HG02840 (cell line): ENCODE results near the gene GRWD1.

Experiments
- ATAC-seq: cut with Tn5 transposase; IDR thresholded peaks from one replicate; pipeline ENCODE4 v1.9.1; 2021; ENCODE audit warnings: mild to moderate bottlenecking, moderate library complexity, moderate number of reproducible peaks; ENCODE audit not compliant: unreplicated experiment, low FRiP score

GRWD1 gene

DNA sequence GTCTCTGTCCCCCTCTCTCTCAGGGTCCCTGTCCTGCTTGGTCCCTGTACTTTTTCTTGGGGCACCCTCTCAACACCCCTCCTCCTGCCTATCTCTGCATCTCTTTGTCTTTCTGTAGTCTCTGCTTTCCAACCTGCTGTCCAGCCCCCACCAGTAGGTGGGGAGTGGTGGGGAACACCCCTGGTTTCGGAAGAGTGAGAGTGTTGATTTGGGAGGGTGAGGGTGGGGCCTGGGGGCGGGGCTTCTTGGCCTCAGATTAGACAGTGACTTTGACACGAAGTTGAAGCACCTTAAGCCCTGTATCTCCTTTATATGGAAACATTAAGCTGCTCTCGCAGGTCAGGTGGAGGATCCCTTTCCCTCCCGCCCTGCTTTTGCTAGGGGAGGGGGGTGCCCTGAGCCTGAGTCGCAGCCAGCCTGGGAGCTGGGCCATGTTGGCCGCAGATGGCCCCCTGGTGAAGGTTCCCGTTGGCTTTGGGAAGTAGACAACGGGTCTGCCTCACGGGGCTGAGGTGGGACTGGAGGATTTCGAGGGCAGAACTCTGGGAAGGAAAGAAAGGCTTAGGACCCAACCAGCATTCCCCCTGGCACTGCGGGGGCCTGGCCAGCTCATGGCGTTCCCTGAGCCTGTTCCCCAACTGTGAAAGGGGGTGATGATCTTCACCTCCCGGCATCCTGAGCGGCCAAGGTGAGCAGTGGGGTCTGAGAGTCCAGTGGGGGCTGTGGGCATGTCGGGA lies 9.6 kb downstream of the GRWD1 start, which contains the start of gene KCNJ14:
KCNJ14 (plus strand) TSS at position 404 of the 737 bp plus-strand sequence. CDS start 6,151 bp downstream, outside the sequence.
- no peak for ATAC-seq

DNA sequence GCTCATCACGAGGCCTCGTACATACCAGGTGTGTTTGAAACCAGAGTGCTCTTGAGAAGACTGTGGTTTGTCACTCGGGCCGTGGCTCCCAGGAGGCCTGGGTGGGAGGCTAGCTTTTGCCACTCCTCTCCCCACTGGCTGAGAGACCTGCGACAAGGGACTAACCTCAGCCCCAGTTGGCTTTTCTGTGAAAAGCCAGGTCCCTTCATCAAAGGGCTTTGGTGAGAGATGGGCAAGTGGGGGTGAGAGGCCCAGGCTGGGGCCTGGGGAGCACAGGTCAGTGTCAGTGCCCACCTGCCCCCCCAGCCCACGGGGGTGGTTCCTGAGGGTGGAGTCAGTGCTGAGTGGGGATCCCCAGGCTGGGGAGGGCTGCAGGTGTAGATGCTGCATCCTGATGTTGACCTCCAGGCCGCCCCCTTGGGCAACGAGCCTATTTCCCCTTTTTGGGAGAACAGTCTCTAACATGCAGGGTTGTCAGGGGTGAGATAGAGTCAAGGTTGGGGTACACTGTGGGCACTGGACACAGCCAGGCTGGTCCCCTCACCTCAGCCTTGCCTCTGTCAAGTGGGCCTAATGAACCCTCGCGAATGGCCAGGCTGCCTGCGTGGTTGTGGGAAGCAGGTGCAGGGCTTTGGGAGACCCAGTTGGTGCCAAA lies 10.3 kb downstream of the GRWD1 start:
- ATAC-seq, result no peak

DNA sequence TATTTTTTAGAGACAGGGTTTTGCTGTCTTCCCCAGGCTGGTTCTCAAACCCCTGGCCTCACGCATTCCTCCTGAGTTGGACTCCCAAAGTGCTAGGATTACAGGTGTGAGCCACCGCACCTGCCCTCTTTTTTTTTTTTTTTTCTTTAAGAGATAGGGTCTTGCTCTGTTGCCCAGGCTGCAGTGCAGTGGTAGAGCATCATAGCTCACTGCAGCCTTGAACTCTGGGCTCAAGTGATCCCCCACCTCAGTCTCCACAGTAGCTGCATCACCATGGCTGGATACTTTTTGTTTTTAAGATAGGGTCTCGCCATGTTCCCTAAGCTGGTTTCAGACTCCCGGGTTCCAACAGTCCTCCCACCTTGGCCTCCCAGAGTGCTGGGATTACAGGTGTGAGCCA lies 11.1 kb downstream of the GRWD1 start:
- no peak for ATAC-seq

DNA sequence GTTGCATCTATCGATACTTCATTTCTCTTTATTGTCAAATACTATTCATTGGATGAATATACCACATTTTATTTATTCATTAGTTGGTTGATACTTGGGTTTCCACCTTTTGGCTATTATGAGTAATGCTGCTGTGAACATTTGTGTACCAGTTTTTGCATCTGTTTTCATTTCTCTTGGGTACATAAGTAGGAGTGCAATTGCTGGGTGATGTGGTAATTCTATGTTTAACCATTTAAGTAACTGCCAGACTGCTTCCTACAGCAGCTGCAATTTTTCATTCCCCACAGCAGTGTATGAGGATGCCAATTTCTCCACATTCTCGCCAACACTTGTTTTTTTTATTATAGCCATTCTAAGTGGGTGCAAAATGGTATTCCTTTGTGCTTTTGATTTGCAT lies 12.2 kb downstream of the GRWD1 start:
- no peak for ATAC-seq

DNA sequence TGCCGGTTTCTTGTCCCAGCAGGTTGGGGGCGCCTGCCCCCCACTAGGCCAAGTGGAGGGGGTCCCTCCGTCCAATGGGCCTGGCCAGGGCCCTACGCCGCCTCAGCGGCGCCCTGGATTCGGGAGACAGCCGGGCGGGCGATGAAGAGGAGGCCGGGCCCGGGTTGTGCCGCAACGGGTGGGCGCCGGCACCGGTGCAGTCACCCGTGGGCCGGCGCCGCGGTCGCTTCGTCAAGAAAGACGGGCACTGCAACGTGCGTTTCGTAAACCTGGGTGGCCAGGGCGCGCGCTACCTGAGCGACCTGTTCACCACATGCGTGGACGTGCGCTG lies 15.8 kb downstream of the GRWD1 start:
- ATAC-seq, result no peak

DNA sequence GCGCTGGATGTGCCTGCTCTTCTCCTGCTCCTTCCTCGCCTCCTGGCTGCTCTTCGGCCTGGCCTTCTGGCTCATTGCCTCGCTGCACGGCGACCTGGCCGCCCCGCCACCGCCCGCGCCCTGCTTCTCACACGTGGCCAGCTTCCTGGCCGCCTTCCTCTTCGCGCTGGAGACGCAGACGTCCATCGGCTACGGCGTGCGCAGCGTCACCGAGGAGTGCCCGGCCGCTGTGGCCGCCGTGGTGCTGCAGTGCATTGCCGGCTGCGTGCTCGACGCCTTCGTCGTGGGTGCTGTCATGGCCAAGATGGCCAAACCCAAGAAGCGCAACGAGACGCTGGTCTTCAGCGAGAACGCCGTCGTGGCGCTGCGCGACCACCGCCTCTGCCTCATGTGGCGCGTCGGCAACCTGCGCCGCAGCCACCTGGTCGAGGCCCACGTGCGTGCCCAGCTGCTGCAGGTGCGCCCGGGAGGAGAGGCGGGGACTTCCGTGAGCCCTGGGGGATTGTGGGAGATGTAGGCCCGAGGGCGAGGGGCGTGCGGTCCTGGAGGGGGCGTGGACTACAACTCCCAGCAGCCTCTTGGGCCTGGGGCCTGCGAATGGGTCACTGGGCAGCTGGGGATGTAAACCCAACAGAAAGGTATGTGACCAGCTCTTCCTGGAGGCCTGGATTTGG lies 16.3 kb downstream of the GRWD1 start:
- no peak for ATAC-seq

DNA sequence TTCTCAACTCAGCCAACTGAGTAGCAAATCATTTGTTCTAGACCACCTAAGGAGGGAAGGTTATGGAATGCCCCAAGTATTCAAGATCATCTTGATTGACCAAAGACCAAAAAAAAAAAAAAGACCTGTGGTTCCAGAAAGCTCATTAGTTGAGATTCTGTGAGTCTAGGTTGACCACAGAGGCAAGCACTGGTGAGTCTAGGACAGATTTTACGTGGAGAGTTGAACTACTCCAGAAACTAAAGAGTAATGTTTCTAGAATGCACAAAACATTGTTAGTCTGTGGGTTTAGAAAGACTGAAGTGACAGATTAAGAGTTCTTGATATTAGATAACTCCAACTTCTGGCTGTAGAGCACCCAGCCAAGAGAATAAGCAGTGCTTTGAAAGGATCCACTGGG lies 19.4 kb downstream of the GRWD1 start:
- no peak for ATAC-seq

DNA sequence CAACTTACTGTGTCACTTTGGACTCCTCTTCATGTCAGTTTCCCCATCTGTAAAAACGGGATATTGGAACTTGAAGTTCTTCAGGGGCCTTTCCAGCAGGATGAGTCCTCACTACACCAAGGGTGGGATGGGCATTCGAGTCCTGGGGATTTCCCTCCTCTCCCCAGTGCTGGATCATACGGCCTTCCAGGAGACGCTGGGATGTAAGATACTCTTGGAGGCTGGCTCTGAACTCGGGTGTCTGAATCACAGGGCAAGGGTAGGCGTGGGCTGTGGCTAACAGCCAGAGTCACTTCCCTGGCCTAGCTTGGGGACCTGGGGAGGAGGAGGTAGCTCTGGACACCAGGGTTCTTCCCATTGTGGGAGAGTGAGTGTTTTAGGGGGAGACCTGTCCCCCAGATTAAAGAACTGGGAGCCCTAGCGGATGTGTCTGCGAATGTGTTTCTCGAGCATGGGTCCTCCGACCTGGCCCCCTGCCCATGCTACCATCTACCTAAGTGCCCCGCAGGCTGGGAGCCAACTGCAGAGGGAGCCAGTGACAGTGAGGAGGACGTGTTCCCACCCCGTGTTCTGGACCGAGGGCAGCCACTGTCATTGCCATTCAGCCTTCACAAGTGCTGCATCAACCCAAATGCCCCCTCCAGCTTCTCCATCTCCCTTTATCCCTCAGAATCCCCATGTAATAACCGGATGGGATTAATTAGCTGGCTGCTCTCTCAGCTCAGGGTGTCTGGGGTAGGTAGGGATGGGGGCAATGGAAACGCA lies 21.0 kb downstream of the GRWD1 start:
- no peak for ATAC-seq

DNA sequence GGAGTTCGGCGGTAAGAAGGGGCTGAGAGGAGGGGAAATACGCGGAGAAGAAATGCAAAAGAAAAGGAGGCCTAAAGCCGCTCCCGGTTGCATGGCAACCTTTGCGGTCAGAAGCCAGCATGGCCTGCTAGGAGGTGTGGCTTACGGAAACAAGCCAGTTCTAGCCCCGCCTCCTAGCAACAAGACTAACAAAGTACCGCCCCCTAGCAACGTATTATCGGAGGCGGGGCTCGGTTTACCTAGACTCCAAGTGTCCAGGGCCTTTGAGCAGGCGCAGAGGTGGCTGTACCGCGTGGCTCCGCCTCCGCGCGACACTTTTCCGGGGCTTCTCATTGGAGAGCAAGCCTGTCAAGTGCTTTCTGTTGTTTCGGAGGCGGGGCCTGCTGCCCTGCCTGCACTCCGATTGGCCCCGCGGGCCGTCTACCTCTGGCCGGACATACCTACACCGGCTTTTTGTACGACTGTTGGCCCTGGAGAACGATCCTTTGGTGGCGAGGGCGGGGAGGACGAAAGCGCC lies 23.0 kb downstream of the GRWD1 start:
- peak; percentile 96 for ATAC-seq

DNA sequence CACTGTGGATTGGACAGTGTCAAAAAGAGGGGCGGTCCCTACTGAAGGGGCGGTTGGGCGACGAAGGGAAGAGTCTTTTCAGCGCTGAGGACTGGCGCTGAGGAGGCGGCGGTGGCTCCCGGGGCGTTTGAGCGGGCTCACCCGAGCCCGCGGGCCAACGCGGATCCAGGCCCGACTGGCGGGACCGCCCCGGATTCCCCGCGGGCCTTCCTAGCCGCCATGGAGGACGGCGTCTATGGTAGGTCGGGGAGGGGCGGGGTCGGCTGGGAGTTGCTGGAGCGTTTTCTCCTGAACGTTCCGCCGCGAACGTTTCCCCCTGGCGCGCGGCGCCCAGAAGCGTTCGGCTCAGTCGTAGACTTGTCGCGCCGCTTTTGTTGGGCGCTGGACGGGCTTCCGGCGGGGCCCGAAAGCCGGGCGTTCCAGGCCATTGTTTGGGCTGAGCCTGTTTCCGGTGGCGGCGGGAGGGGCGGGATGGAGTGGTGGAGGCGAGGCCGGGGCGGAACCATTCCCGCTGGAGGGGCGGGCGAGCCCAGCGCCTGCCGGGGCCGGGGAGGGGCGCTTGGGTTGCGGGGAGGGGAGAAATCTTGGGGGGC lies 23.6 kb downstream of the GRWD1 start, which contains the start of gene CYTH2:
CYTH2 (plus strand) TSS at position 81 of the 593 bp plus-strand sequence; CDS start at position 220, 139 bp downstream.
- ATAC-seq, result peak; percentile 11

DNA sequence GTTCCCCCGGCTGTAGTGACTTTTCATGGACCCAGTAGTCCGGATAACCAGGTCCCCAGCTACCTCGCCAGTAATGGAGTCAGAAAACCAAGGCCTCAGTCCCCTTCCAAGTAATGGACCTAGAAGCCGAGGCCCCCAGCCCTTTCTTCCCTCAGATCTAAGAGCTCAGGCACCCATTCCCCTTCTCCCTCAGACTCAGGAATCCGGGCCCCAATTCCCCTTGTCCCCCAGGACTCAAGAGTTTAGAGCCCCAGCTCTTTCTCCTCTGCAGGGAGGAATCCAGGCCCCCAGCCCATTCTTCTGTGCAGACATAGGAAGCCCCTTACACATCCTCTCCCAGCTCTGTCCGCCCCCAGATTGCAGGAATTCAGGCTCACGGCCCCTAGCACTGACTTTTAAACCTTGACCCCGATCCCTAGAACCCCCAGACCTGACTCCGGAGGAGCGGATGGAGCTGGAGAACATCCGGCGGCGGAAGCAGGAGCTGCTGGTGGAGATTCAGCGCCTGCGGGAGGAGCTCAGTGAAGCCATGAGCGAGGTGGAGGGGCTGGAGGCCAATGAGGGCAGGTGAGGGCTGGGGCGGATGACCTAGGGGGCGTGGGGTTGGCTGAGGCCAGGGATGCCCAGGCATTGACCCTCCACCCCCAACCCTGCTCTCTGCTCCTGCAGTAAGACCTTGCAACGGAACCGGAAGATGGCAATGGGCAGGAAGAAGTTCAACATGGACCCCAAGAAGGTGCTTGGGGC lies 24.3 kb downstream of the GRWD1 start:
- ATAC-seq, result no peak

DNA sequence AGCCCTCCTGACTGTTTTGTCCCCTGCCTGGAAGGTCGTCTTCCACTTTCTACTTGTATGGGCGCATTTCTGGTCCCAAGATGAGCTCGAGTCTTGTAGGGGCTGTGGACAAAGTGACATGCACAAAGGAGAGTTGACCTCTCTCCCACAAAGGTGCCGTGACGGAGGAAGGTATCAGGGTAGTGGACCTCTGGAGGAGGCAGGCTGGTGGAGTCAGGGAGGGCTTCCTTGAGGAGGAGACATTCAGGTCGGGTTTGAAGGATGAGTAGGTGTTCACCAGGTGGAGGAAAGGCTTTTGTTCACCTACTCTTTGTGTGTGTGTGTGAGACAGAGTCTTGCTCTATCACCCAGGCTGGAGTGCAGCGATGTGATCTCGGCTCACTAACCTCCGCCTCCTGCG lies 25.1 kb downstream of the GRWD1 start:
- no peak for ATAC-seq

DNA sequence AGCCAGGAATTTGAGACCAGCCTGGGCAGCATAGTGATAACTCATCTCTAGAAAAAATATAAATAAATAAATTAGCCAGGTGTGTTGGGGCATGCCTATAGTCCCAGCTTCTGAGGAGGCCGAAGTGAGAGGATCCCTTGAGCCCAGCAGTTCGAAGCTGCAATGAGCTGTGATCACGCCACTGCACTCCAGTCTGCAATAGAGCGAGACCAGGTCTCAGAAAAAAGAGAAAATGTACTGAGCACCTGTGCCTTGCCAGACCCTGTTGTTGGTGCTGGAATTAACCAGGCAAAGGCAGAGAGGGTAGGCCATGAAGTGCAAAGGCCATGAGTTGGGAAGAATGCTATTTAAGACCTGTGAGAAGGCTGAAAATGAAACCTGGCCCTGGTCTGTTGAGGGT lies 26.1 kb downstream of the GRWD1 start:
- no peak for ATAC-seq

DNA sequence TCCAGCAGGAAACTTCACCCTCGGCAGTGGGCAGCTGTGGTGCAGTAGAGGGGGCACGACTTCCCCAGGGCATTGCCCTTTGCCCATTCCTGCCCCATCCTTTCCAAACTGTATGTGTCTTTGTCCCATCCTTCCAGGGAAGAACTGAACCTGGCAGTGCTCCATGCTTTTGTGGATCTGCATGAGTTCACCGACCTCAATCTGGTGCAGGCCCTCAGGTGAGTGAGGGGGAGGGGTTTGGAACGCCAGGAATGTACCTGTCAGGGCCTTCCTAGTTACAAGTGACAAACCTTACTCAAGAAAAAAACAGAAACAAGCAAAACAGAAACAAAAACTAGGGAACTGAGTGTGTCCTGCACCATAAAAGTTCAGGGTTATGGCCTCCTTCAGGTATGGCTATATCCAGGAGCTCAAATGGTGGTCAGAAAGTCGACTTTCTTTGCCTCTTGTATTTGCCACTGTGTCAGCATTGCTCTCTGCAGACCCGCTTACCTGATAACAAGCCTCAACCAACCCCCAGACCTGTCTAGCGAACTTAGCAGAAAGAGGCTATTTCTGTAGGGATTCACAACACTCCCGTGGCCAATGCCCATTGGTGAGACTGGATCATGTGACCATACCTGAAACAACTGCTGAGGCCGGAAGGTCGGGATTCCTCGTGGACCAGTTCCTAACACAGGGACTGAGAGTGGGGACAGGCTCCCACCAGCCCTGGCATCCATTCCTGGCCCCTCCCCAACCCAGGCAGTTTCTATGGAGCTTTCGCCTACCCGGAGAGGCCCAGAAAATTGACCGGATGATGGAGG lies 27.6 kb downstream of the GRWD1 start:
- no peak for ATAC-seq

DNA sequence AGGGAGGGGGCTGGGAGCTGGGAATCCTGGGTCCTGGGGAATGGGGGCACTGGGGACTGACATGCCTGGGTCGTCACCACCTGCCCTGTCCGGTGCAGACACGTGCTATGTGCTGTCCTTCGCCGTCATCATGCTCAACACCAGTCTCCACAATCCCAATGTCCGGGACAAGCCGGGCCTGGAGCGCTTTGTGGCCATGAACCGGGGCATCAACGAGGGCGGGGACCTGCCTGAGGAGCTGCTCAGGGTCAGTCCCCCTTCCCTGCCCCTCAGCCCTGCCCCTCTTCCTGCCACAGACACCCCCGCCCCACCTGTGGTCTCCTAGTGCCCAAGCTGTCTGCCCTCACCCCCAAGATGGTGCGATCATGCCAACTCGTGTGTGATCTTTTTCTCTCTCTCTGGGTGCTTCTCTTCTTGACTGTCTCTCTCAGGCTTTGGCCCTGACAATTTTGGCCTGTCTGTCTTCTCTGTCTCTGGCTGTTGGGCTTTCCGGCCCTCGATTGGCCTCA lies 28.4 kb downstream of the GRWD1 start:
- ATAC-seq, result no peak

DNA sequence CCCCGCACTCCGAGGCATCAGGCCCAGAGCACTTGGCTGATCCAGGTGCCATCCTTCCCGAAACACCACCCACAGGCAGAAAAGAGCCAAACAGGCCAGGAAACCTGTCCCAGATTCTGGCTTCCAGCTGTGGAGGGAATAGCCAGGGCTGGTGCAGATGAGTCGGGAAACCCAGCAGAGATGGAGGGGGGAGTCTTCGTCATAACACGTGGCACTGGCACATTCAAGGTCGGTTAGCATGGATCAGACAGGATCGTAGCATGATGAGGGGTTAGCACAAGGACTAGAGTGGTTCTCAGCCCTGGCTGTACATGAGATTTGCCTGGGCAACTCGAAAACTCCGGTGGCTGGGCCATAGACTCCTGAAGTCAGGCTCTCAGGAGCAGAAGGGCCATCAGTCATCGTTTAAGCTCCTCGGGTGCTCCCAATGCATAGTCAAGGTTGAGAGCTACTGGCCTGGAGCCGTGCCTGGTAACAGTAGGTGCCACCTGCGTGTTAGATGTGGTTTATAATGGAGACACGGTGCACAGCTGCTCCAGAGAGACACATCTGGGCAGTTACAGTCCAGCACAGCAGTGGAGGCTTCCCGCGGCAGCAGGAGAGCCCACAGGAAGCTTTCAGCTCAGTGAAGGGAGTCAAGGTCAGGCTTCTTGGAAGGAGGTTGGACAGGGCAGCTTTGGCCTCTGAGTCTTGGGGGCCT lies 29.7 kb downstream of the GRWD1 start:
- no peak for ATAC-seq

DNA sequence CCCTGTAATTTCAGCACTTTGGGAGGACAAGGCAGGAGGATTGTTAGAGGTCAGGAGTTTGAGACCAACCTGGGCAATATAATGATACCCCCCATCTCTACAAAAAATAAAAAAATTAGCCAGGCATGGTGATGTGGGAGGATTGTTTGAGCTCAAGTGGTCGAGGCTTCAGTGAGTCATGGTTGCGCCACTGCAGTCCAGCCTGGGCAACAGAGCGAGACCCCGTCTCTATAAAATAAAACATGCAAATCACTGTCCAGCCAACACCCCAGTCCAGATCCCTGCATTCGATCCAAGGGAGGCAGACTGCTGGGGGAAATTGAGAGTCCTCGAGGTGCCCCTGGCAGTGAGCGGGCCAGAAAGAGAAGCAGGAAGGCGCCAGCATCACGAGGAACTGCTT lies 30.4 kb downstream of the GRWD1 start:
- no peak for ATAC-seq
